ENCODE results near the gene UBR2. TPM values are rescaled to one million over a fixed set of nuclear protein-coding genes. Genes with fewer than 3 reads are reported as not detected.

Gene UBR2
- total and polyA plus RNA-seq, 2 of the 13 experiments (the other 11 are each of a cell fraction or from before 2014, with no cell fraction given), result 17.6 to 29.3 TPM

GRCh38 chr6:42709871-42710270 lies 146.0 kb downstream of the UBR2 start:
- POLR2A ChIA-PET, result no interaction called here

More at GRCh38 chr6:42709871-42710270, 146.0 kb downstream of the UBR2 start:
- Histone ChIP-seq H3K4me1 (ENCODE audit: insufficient read depth, low read length) (0 out of 2 replicates have a peak, but pooled peaks cover 4% of the 10 kb centered on the region), H3K4me2 (ENCODE audit: low read depth, low read length) (no peak overlapping the region), H3K27ac (ENCODE audit: extremely low read length, insufficient read depth, low read length) (no peak overlapping the region), H3K36me3 (replicated peaks in 1 of 2; ENCODE audit: control insufficient read depth in 1 of 2, insufficient read depth in 2 of 2, low read length in 2 of 2) (no peaks in the 10 kb centered on the region), H4K20me1 (ENCODE audit: insufficient read depth, low read length) (no peaks in the 10 kb centered on the region), H3K9ac (ENCODE audit: insufficient read depth, low read depth, low read length) (no peak overlapping the region), H3K27me3 (ENCODE audit: control insufficient read depth in 1 of 2, insufficient read depth in 2 of 2, low read length in 2 of 2) (peaks cover 0 to 16% of the 10 kb centered on the region in 2 experiments; a peak in 2 of 5 replicates), H3K79me2 (ENCODE audit: insufficient read depth, low read length) (no peaks in the 10 kb centered on the region), H3K9me3 (ENCODE audit: low read length) (peaks cover 9% of the 10 kb centered on the region), H2AFZ (ENCODE audit: low read length) (no peak overlapping the region), H3K4me3 (replicated peaks in 1 of 3; ENCODE audit: insufficient read depth in 1 of 3, low read depth in 2 of 3, low read length in 3 of 3) (no peak overlapping the region)
- intact Hi-C loops (cut with micrococcal nuclease; ENCODE audit: unreplicated experiment) (no loop called here), in situ Hi-C loops (cut with HindIII; ENCODE audit: extremely low pct_ligation_motif_present, low pct_unique_long_range_greater_than_20kb) (no loop called here)
- 28% methylated on average over 6 of the region's 6 CpGs for WGBS (ENCODE audit: low lambda C conversion rate)
- no TSS peak for BruUV-seq (replicated peaks)
- no peak for FAIRE-seq
- CTCF ChIA-PET (ENCODE audit: low intra/inter-chr PET ratio, low total read pairs), result no interaction called here
- no peak for DNase-seq (ENCODE audit: low spot score)
- TF ChIP-seq ONECUT2 (CRISPR knock-in tag; IDR thresholded peaks at IDR 0.05), result no peak
- TF ChIP-seq HNRNPK (IDR thresholded peaks at IDR 0.05; ENCODE audit: low read depth, low read length, poor library complexity, severe bottlenecking), result no peak
- no peak for TF ChIP-seq RXRB (CRISPR knock-in tag; IDR thresholded peaks at IDR 0.05; ENCODE audit: borderline replicate concordance)
- TF ChIP-seq, protein P1, sequence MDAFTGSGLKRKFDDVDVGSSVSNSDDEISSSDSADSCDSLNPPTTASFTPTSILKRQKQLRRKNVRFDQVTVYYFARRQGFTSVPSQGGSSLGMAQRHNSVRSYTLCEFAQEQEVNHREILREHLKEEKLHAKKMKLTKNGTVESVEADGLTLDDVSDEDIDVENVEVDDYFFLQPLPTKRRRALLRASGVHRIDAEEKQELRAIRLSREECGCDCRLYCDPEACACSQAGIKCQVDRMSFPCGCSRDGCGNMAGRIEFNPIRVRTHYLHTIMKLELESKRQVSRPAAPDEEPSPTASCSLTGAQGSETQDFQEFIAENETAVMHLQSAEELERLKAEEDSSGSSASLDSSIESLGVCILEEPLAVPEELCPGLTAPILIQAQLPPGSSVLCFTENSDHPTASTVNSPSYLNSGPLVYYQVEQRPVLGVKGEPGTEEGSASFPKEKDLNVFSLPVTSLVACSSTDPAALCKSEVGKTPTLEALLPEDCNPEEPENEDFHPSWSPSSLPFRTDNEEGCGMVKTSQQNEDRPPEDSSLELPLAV (CRISPR knock-in tag; conservative IDR thresholded peaks at IDR 0.05; ENCODE audit: low read depth), result no peak
- TF ChIP-seq ZBTB14 (CRISPR knock-in tag; IDR thresholded peaks at IDR 0.05), result no peak
- TF ChIP-seq ZNF460 (CRISPR knock-in tag; IDR thresholded peaks at IDR 0.05; ENCODE audit: borderline replicate concordance), result no peak
- no peak for TF ChIP-seq SIN3A (IDR thresholded peaks at IDR 0.05; ENCODE audit: borderline replicate concordance, low read depth, low read length)
- TF ChIP-seq ZKSCAN1 (IDR thresholded peaks at IDR 0.05; ENCODE audit: low read length), result no peak
- TF ChIP-seq, protein P2, sequence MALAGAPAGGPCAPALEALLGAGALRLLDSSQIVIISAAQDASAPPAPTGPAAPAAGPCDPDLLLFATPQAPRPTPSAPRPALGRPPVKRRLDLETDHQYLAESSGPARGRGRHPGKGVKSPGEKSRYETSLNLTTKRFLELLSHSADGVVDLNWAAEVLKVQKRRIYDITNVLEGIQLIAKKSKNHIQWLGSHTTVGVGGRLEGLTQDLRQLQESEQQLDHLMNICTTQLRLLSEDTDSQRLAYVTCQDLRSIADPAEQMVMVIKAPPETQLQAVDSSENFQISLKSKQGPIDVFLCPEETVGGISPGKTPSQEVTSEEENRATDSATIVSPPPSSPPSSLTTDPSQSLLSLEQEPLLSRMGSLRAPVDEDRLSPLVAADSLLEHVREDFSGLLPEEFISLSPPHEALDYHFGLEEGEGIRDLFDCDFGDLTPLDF (CRISPR knock-in tag; IDR thresholded peaks at IDR 0.05), result no peak
- no peak; the same call in 2 of the 3 replicates for ATAC-seq
